ENCODE measurements around the gene MCM5. TPM values are rescaled to one million over a fixed set of nuclear protein-coding genes. Genes with fewer than 3 reads are reported as not detected.

MCM5 gene
- total and polyA plus RNA-seq, 2 of the 13 experiments (the other 11 are each of a cell fraction or from before 2014, with no cell fraction given), result 40.2 to 93.5 TPM

DNA sequence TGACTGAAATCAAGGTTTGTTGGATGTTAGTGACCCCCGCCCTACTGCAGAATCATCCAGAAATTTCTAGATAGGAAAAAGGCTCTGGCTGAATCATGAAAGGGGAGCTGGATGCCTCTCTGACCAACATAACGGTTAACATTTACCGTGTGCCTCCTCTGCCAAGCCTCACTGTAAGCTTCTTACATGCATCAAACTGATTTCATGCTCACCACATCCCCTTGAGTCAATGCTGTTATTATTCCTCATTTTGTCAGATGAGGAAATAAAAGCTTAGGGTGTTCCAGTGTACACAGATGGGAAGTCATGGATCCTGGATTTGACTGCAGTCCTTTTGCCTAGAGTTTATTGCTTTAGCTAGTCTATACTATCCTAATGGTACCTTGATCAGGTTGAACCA lies 24.9 kb upstream of the MCM5 start:
- H3K4me2 ChIP-seq (ENCODE audit: low read depth, low read length), result no peak overlapping the region
- FAIRE-seq, result no peak
- H4K20me1 ChIP-seq (ENCODE audit: insufficient read depth, low read length), result no peaks in the 10 kb centered on the region
- no peak for DNase-seq (ENCODE audit: low spot score)
- H3K27me3 ChIP-seq (ENCODE audit: control insufficient read depth in 1 of 2, insufficient read depth in 2 of 2, low read length in 2 of 2), result no peaks in the 10 kb centered on the region
- TF ChIP-seq ZNF234 (CRISPR knock-in tag; conservative IDR thresholded peaks at IDR 0.05), result no peak
- TF ChIP-seq ZNF264 (CRISPR knock-in tag; IDR thresholded peaks at IDR 0.05), result no peak
- no peak for TF ChIP-seq ZNF546 (CRISPR knock-in tag; conservative IDR thresholded peaks at IDR 0.05)
- TF ChIP-seq, protein P1, sequence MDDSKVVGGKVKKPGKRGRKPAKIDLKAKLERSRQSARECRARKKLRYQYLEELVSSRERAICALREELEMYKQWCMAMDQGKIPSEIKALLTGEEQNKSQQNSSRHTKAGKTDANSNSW (CRISPR knock-in tag; IDR thresholded peaks at IDR 0.05; ENCODE audit: borderline replicate concordance), result no peak
- no peak for TF ChIP-seq MEF2D (CRISPR knock-in tag; IDR thresholded peaks at IDR 0.05)
- intact Hi-C loops (cut with micrococcal nuclease; ENCODE audit: unreplicated experiment), result no loop called here
- no peak overlapping the region for H2AFZ ChIP-seq (ENCODE audit: low read length)
- H3K4me3 ChIP-seq (replicated peaks in 1 of 3; ENCODE audit: insufficient read depth in 1 of 3, low read depth in 2 of 3, low read length in 3 of 3), result no peak overlapping the region
- in situ Hi-C loops (cut with HindIII; ENCODE audit: extremely low pct_ligation_motif_present, low pct_unique_long_range_greater_than_20kb), result no loop called here
- H3K4me1 ChIP-seq (ENCODE audit: insufficient read depth, low read length), result peaks cover 95% of the 10 kb centered on the region
- no peak overlapping the region for H3K9ac ChIP-seq (ENCODE audit: insufficient read depth, low read depth, low read length)
- ATAC-seq, result no peak
- no peaks in the 10 kb centered on the region for H3K79me2 ChIP-seq (ENCODE audit: insufficient read depth, low read length)
- no TSS peak for BruUV-seq (replicated peaks)
- ChIA-PET CTCF (ENCODE audit: low intra/inter-chr PET ratio, low total read pairs) (no interaction called here), POLR2A (no interaction called here)
- H3K9me3 ChIP-seq (ENCODE audit: low read length), result no peaks in the 10 kb centered on the region
- WGBS (ENCODE audit: low lambda C conversion rate), result 93% methylated on average over 3 of the region's 3 CpGs
- H3K27ac ChIP-seq (ENCODE audit: extremely low read length, insufficient read depth, low read length), result no peak overlapping the region
- H3K36me3 ChIP-seq (replicated peaks in 1 of 2; ENCODE audit: control insufficient read depth in 1 of 2, insufficient read depth in 2 of 2, low read length in 2 of 2), result no peaks in the 10 kb centered on the region

DNA sequence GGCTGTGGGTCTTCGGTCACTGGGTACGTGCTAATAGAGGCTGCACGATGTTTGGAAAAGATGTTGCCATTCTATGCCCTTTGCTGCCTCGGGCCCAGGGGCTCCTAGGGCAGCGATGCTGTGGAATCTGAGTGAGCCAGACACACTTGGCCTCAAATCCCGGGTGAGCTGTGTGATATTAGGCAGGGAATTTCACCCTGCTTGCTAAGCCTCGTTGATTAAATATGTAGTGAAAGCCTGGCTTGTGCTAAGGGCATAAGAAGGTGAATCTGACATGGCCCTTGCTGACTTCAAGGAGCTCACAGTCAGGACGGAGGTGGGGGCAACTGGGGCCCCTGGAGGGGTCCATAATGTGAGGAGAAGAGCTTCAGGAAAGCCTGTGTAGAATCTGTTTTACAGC lies 24.4 kb upstream of the MCM5 start:
- 93% methylated on average over 8 of the region's 8 CpGs for WGBS (ENCODE audit: low lambda C conversion rate)
- Histone ChIP-seq H3K4me1 (ENCODE audit: insufficient read depth, low read length) (peaks cover 95% of the 10 kb centered on the region), H3K27ac (ENCODE audit: extremely low read length, insufficient read depth, low read length) (no peak overlapping the region), H3K9ac (ENCODE audit: insufficient read depth, low read depth, low read length) (no peak overlapping the region), H4K20me1 (ENCODE audit: insufficient read depth, low read length) (no peaks in the 10 kb centered on the region), H3K4me2 (ENCODE audit: low read depth, low read length) (no peak overlapping the region), H3K36me3 (replicated peaks in 1 of 2; ENCODE audit: control insufficient read depth in 1 of 2, insufficient read depth in 2 of 2, low read length in 2 of 2) (no peaks in the 10 kb centered on the region), H2AFZ (ENCODE audit: low read length) (no peak overlapping the region), H3K4me3 (replicated peaks in 1 of 3; ENCODE audit: insufficient read depth in 1 of 3, low read depth in 2 of 3, low read length in 3 of 3) (no peak overlapping the region), H3K79me2 (ENCODE audit: insufficient read depth, low read length) (no peaks in the 10 kb centered on the region), H3K27me3 (ENCODE audit: control insufficient read depth in 1 of 2, insufficient read depth in 2 of 2, low read length in 2 of 2) (no peaks in the 10 kb centered on the region), H3K9me3 (ENCODE audit: low read length) (no peaks in the 10 kb centered on the region)
- no peak for FAIRE-seq
- intact Hi-C loops (cut with micrococcal nuclease; ENCODE audit: unreplicated experiment) (no loop called here), in situ Hi-C loops (cut with HindIII; ENCODE audit: extremely low pct_ligation_motif_present, low pct_unique_long_range_greater_than_20kb) (no loop called here)
- no TSS peak for BruUV-seq (replicated peaks)
- TF ChIP-seq SPEN (CRISPR knock-in tag; IDR thresholded peaks at IDR 0.05; ENCODE audit: low read depth) (no peak), ZMYM3 (CRISPR knock-in tag; IDR thresholded peaks at IDR 0.05) (no peak), RFXANK (CRISPR knock-in tag; IDR thresholded peaks at IDR 0.05) (no peak), HNRNPLL (IDR thresholded peaks at IDR 0.05; ENCODE audit: low read depth, low read length, poor library complexity, severe bottlenecking) (no peak), NFRKB (IDR thresholded peaks at IDR 0.05) (no peak)
- TF ChIP-seq, protein P2, sequence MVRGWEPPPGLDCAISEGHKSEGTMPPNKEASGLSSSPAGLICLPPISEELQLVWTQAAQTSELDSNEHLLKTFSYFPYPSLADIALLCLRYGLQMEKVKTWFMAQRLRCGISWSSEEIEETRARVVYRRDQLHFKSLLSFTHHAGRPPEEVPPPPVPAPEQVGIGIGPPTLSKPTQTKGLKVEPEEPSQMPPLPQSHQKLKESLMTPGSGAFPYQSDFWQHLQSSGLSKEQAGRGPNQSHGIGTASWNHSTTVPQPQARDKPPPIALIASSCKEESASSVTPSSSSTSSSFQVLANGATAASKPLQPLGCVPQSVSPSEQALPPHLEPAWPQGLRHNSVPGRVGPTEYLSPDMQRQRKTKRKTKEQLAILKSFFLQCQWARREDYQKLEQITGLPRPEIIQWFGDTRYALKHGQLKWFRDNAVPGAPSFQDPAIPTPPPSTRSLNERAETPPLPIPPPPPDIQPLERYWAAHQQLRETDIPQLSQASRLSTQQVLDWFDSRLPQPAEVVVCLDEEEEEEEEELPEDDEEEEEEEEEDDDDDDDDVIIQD (CRISPR knock-in tag; IDR thresholded peaks at IDR 0.05; ENCODE audit: low read depth), result no peak
- no peak for DNase-seq (ENCODE audit: low spot score)
- POLR2A ChIA-PET, result interaction anchor here (0.6 kb wide), 1 partner anchor 10 kb away, joined by 3 read pairs; no protein-coding TSS in a partner anchor
- no peak for ATAC-seq
- CTCF ChIA-PET (ENCODE audit: low intra/inter-chr PET ratio, low total read pairs), result no interaction called here

All from HepG2 (cell line).